ENCODE measurements around the gene FBXO46.
"Not testable (repeated sequence)": the region's sequence is repeated elsewhere in the genome, so short reads cannot be mapped to it uniquely, and the experiment has no call there.

FBXO46 gene

DNA sequence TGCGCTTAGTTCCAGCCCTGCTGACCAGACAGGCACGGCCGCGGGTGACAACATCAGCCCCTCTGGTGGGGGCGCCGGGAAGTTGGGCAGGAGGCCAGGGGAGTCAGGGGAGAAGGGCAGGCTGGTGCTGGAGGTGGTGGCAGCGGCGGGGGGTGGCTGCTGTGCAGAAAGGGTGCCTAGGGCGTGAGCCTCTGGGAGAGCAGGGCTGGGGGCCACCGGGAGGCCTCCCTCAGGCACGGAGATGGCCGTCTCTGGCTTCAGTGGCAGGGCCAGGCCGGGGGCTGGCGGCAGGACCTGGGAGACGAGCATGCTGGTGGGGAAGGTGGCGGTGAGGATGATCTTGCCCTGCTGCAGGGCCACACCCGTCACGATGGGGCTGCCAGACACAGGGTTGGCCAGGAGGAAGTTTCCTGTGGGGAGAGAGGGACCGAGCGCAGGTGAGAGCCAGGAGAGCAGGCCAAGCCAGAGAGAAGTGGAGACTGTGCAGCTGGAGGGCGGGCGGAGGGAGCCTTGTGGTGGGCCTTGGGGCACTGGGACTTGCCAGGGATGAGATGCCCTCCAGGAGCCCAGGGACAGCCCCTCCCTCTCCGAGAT lies 35.1 kb upstream of the FBXO46 start:
- DNase-seq, result no peak

DNA sequence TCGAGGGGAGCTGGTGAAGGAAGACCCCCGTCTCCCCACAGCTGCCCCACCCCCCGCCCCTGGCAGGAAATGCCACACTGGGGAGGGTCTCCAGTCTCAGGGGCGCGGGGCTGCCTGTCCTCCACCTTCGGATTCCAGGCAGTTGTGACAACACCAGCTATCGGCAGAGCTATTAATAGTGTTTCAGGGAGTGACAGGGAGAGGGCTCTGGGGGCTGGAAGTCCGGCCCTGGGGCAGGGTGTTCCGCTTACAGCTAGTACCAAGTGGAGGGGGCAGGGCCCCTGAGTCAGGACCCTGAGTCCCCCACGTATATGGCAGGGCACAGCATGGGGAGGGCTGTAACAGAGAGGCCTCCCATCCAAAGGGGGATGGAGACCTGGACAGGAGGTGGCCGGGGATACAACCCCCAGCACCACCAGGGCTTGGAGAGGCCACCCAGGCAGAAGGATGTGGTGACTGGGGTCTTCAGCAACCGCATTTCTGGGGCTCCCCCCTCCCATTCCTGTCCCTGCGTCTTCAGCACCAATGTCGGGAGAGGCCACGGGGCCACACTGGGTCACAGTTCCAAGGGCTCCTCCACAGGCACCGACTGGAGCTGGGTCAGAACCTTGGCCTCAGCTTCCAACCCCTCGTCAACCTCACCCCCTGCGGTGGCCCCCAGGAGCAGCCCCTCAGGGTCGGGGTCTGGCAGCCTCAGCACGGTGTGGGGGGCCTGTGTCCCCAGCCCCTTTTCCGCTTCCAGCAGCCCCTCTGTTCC lies 34.4 kb upstream of the FBXO46 start:
- no peak for DNase-seq

DNA sequence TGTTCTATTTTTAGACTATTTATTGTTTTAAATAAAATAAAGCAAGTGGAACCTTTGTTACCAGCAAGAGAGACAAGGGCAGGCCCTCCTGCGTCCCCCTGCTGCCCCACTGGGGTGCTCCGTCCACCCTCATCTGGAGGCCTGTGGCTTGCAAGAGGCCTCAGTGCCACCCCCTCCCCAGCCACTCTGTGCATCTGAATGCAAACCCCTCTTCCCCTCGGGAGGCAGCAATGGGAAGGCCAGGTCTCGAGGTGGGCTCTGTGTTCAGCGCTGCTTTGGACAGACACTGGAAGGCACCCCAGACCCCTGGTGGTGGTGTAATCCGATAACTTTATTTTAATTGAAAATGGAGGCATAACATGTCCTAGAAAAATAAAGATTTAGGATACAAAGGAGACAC lies 33.8 kb upstream of the FBXO46 start:
- no peak for DNase-seq

DNA sequence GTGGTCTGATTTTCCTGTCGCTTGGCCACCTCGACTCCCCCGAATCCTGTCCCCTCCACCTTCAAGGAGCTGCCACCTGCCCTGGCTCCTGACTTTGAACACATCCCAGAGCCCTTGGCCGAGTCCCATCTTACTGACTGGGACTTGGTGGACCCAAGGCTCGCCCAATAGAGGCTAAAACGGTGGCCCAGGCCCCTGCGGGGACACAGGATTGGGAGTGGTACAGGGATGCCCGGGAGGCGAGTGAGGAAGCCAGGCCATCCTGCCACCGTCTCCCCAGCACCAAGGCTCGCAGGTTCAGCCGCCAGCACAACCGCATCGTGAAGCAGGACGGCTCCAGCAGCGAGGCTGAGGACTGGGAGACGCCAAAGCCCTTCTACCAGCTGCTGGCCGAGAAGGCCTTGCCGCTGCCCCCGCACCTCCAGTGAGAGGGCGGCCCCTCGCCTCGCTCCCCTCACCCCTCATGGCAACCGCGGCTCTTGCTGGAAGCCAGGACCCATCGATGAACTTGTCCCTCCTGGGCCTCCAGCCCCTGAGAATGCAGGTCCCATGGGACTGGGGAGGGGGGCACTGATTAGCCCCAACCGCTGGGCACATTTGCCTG lies 33.1 kb upstream of the FBXO46 start:
- no peak for DNase-seq

DNA sequence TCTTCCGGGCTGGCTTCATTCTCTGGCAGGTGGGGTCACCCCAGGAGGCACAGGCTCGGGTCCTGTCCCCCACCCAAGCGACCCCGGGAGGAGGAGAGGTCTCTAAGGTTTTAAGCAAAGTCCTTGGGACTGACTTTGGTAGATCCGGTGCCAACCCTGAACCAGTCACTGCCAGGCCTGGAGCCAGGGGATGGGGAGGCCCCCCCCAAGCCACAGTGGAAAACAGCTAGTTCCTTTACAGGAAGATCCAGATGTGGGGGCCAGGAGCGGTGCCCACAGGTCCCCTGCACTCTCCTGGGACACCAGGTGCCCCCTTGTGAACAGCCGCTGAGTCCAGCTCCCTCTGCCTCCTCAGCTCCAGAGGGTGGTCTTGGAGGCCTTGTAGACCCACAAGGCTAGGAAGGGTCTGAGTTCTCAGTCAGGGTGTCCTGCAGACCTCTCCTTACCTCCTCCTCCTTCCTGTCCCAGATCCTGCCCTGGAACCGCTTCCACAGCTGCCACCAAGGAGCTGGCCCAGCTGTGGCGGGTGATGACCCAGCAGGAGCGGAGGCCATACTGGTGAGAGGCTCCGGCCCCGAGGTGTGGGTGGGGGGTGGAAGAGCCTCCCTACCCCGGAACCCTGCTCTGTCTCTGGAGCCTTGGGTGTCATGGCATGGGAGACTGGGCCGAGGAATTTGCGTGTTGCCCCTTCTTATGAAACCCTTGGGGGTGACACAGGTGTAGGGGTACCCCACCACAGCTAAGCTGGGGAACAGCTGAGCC lies 32.4 kb upstream of the FBXO46 start:
- no peak for DNase-seq

DNA sequence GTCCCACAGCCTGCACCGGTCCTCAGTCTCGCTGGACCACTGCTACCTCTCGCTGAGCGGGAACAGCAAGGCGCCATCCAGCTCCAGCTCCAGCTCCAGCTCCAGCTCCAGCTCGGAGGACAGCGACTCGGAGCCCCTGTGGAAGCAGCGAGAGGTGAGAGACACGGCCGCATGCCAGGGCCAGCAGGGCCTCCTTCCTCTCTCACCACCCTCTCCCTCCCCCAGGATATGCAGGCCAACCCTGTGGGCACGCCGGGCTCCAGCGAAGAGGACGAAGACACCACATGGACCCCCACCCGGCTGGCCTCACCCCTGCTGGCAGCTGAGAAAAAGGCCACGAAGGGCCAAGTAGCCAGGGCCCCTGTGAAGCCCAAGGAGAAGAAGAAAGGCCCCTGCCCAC lies 31.0 kb upstream of the FBXO46 start:
- DNase-seq, result no peak

DNA sequence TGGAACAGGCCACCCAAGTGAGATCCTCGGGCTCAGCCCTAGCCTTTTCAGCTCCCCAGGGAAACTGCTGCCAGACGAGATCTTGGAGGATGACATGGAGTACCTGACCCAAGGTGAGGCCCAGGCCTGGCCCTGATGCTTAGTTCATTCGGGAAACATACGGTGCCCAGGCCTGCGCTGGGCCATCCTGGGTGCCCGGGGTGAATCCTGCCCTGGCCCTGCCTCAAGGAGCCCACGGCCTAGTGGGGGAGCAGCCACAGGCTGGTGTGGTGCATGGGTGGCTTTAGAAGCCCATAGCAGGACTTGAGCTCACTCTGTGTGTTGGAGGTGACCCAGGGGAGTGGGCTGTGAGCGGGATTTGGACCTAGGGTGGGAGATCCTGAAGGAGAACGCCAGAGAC lies 28.2 kb upstream of the FBXO46 start:
- DNase-seq, result no peak

DNA sequence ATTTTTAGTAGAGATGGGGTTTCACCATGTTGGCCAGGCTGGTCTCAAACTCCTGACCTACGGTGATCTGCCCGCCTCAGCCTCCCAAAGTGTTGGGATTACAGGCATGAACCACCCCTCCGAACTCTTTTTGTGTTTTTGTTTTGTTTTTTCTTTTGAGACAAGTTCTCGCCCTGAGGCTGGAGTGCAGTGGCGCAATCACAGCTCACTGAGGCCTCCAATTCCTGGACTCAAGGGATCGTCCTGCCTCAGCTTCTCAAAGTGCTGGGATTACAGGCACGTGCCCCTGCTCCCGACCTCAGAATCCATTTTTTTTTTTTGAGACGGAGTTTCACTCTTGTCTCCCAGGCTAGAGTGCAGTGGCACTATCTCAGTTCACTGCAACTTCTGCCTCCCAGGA lies 27.0 kb upstream of the FBXO46 start:
- DNase-seq, result no peak

DNA sequence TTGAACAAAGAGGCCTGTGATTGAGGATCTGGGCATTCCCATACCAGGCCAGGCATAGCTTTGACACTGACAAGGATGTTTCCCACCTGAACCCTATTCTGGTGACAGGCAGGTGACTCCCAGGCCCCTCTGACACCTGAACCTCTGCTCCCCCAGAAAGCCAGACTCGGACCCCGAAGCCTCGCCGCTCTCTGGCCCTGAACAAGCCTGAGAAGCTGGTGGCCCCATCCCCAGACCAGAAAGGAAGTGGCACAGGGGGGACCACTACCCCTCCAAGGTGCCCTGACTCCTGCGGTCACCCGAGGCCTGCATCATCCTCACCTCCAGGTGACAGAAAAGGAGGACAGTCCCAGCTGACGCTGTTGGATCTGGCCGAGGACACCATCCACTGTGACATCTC lies 23.6 kb upstream of the FBXO46 start:
- DNase-seq, result no peak

DNA sequence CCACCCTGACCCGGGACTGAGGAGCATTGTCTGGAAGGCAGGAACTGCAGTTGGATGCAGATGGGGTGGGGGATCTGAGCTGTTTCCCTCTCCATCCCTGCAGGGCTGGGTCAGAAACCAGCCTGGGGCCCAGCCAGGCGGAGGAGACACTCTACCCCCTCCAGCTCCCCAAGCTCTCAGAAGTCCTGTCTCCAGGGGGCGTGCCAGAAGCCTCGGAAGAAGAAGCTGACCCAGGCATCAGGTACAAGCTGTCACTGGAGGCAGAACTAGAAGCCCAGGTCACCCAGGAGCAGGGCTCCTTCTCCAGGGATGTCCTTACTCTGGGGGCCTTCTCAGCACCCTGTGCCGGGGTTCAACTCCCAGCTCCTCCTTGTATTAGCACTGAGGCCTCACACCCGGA lies 22.9 kb upstream of the FBXO46 start:
- DNase-seq, result no peak

DNA sequence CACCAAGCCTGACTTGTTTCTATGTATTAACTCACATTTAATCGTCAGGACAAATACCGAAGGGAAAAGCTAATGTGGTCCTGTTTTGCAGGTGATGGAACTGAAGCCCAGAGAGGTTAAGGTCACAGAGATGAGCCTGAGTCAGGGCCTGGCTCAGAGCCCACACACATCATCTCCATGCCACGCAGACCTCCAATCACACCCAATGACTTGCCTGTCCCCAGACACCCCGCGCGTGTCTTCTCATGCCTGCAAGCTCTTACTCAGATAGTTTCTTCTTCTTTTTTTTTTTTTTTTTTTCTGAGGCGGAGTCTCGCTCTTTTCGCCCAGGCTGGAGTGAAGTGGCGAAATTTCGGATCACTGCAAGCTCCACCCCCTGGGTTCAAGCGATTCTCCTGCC lies 21.9 kb upstream of the FBXO46 start:
- no peak for DNase-seq

DNA sequence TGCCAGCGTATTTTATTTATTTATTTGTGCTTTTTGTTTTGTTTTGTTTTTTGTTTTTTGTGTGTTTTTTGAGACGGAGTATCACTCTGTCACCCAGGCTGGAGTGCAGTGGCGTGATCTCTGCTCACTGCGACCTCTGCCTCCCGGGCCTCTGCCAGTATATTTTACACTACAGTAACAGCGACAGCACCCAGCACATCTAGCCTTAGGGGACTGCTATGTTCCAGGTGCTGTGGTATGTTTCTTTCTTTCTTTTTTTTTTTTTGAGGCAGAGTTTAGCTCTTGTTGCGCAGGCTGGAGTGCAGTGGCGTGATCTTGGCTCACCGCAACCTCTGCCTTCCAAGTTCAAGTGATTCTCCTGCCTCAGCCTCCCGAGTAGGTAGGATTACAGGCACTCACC lies 20.8 kb upstream of the FBXO46 start:
- not testable (repeated sequence) for DNase-seq

DNA sequence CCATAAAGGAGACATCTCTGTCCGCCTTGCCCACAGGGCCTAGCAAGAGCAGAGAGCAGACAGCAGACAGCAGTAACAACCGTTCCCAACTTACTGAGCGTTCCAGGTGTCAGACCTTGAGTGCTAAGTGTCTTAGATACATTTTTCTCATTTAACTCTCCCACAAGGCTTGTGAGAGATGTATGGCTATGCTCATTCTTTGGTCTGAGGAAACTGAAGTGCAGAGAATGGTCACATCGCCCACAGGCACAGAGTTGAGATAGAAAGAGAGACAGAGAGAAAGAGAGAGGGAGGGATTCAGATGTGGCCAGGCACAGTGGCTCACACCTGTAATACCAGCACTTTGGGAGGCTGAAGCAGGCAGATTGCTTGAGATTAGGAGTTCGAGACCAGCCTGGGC lies 16.8 kb upstream of the FBXO46 start:
- DNase-seq, result no peak

DNA sequence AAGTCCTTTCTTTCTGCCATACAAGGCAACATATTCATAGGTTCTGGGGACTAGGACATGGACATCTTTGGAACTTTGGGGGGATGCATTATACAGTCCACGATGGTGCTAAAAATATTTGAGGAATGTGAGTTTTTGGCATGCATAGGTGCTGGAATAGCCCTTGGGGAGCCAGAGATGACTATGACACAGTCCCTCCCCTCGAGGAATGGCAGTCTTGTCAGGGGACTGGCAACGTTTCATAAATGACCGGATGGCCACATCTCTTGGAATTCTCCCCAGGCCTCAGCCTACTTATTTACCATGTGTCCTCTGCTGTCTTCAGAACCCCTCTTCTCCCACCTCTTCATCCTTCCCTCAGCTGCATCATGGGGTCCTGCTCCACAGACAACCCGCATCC lies 16.2 kb upstream of the FBXO46 start:
- no peak for DNase-seq

DNA sequence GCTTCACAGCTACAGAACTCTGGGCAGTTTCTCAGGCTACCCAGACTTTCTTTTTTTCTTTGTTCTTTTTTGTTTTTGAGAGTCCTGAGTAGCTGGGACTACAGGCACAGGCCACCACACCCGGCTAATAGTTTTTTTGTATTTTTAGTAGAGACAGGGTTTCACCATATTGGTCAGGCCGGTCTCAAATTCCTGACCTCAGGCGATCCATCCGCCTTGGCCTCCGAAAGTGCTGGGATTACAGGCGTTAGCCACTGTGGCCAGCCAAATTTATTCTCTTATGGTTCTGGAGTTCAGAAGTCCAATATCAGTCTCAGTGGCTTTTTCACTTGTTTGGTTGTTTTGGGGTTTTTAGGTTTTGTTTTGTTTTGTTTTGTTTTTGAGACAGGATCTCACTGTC lies 14.9 kb upstream of the FBXO46 start:
- no peak for DNase-seq

DNA sequence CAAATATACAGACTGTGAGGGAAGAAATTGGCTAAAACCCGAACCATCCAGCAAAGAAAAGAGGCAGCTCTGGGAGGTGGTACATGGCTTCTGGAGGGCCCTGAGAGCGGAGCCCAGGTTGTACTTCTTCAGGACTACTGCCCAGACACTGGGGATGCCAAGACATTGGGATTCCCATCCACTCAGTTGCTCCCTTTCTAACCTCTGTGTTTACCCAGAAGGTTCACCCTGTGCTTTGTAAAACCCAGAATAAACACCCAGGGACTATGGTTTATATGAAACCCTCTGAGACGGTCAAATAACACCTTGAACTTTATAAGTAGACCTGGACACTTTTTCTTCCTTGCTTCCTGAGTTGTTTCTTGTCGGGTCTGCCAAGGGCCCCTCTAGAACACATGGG lies 12.3 kb upstream of the FBXO46 start:
- DNase-seq, result no peak

DNA sequence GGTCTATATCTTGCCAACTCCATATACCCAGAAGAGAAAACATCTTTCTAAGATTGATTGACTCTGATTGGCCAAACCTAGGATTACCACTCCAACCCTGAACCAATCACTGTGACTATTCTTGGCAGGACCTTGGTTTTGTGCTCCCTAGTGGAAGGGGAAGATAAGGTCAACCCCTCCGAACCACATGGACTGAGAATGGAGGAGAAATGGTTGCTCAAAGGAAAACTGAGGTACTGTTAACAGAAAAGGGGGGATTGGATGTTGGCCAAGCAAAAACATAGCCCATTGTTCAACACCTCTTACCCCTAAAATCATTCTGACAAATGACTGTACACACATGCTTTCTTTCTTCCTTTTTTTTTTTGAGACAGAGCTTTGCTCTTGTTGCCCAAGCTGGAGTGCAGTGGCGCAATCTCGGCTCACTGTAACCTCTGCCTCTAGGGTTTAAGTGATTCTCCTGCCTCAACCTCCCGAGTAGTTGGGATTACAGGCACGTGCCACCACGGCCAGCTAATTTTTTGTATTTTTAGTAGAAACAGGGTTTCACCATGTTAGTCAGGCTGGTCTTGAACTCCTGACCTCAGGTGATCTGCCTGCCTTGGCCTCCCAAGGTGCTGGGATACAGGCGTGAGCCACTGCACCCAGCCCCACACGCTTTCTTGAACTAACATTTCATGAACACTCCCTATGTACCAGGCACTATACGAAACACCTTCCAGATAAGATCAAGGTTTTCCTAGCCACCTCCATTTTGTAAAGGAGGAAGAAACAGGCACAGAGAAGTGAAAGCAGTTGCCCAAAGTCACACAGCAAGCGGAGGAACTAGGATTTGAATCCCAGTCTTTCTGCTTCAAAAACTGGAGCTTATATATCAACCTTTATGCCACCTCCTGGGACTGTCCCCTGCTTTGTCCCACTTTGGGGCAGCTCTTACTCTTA lies 9.1 kb upstream of the FBXO46 start:
- no peak for DNase-seq

DNA sequence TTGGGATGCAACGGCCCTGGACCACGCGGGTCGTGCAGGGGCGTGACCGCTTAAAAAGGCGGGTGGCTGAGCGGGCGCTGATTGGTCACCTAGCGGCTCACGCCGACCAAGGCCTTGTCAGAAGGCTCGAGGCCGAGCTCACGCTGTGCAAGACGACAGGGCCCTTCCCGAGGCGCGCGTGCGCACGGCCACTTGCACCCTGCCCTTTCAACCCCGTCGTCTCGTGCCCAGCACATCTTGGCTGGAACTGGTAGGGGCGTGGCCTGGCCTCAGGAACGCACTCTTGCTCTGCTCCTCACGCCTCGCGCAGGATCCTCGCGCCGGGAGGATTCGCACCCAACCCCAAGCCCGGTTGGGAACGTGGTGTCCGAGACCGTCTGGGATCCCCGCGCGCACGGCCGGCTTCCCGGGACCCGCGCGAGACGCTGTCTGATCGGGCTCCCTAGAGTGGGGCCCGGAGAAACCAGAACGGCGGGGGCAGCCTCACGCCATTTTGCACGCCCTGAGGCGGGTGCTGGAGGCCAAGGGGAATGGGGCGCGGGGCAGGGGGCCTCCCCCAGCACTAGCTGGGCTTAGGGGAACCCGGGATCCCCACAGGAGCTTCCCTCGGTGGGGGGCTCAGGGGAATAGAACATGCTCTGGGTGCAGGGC lies 2.6 kb upstream of the FBXO46 start, which contains the start of gene MEIOSIN:
Gene MEIOSIN, plus strand, starts transcription at position 280 of the 651 bp plus-strand sequence. CDS start 1,938 bp downstream, outside the sequence.
- no peak for DNase-seq

DNA sequence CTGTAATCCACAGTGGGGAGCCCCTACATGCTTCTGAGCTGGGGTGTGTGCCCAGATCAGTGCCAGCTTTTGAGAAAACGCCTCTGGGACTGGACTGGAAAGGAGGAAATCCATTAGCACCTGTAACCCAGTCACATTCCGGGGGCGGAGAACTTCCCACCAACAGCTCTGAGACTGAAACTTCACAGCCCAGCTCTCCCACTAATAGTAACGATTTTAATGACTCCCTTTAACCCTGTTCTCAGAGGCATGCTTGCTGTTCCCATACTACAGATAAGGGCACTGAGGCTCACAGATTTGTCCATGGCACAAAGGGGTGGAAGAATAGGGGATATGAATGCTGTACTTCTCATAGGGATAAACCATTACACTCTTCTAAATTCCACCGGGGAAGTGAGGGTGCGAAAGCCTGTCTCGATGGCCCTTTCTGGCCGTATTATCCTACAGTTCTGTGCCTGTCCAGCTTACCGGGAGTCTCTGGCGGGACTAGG lies 851 bp downstream of the FBXO46 start:
- no peak for DNase-seq

DNA sequence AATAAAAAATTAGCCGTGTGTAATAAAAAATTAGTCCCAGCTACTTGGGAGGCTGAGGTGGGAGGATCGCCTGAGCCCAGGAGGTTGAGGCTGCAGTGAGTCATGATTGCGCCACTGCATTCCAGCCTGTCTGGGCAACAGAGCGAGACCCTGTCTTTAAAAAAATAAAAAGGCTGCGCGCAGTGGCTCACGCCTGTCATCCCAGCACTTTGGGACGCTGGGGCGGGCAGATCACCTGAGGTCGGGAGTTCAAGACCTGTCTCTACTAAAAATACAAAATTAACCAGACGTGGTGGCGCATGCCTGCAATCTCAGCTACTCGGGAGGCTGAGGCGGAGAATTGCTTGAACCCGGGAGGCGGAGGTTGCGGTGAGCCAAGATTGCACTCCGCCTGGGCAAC lies 2.0 kb downstream of the FBXO46 start:
- not testable (repeated sequence) for DNase-seq

DNA sequence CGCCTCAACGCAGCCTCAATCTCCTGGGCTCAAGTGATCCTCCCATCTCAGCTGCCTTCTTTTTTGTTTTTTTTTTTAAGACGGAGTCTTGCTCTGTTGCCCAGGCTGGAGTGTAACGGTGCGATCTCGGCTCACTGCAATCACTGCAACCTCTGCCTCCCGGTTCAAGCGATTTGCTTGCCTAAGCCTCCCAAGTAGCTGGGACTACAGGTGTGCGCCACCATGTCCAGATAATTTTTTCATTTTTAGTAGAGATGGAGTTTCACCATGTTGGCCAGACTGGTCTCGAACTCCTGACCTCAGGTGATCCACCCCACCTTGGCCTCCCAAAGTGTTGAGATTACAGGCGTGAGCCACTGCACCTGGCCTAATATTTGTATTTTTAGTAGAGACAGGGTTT lies 10.6 kb downstream of the FBXO46 start:
- DNase-seq, result not testable (repeated sequence)
